TTC549 (cell line): Measurements from ENCODE around the gene GRB10.
"Not testable (repeated sequence)": the region's sequence is repeated elsewhere in the genome, so short reads cannot be mapped to it uniquely, and the experiment has no call there.

Source experiments
- FAIRE-seq: peaks from 2 replicates; lab custom pipeline; 2012; peaks lifted over from hg19 to GRCh38; lab: Jason Lieb, UNC

Gene GRB10

DNA sequence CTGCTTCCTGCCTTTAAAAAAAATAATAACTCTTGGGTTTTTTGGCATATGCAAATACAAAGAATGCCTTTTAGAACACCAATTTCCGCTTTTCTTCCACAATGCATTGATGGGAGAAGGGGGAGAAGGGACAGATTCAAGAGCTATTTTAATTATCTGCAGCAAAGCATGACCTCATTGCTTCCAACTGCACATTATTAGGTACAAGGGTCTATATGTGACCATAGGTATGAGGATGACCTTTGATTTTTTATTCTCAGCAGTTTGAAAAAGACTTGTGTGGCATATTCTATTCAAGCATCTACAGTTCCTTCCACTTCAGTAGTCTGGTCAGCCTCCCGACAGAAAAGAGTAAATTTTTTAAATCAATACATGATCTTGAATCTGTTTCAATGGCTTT, 39.7 kb downstream of the GRB10 start:
- no peak for FAIRE-seq

DNA sequence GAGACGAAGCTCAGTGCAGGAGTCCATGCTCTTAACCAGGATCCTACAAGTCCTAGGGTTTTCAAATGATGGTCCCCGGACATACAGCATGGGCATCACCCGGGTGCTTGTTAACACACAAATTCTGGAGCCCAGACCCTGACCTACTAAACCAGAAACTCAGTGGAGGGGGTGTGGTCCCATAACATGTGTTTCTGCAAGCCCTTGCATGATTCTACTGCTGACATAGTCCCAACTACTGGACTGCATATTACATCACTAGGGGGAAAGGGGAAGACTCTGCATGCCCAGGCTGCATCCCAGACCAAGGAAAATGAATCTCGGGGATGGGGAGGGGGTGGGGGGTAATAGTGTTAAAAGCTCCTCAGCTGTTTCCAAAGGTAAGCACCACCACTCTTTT, 40.3 kb downstream of the GRB10 start:
- FAIRE-seq, result no peak

DNA sequence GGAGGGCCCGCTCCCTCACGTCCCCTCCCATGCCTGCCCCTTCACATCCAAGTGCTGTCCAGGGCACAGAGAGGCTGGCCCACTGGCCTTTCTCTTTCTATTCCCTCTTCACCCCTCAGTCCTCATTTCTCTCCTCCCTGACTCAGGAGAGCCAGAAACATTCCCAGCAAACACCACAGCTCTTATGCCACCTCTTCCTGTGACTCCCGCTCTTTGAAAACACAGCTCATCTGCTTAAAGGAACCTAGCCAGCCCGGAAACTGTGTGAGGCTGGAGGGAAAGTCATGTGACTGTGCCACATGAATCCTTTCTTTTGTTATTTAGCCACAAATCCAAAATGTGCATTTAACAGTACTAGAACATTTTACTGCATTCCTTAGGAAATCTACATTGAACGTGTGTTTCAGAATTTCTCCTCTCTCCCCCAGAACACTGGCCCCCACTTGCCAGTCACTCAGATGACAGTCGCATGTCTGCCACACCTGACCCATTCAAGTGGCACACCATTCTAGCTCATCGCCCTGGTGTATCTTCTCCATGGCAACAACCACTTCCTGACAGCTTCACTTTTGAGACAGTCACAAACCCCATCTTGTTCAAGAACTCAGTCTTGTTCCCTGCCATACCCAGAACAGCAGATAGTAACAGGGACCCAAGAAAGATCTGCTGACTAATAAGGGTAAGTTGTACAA, 42.8 kb downstream of the GRB10 start:
- FAIRE-seq, result no peak

GRCh38 chr7:50738932-50739331, 43.8 kb downstream of the GRB10 start:
- FAIRE-seq, result no peak

- not testable (repeated sequence) for FAIRE-seq
Observed at GRCh38 chr7:50735836-50736235, 46.9 kb downstream of the GRB10 start.

DNA sequence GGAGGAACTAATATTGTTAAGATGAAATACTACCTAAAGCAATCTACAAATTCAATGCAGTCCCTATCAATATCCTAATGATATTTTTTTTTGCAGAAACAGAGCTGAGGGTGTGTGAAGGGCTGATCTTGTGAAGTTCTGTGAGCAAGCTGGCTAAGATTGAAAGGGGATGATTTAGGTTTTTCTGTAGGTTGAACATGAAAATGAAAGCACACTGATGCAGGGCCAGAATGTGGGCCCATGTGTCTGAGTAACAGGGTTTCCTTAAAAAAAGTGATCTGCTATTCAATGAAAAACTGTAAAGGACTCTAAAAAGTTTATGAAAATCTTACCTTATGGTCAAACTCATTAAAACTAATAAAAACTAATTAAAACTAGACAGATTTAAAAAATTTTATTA, 47.4 kb downstream of the GRB10 start:
- no peak for FAIRE-seq

GRCh38 chr7:50734246-50734645, 48.5 kb downstream of the GRB10 start:
- FAIRE-seq, result no peak

DNA sequence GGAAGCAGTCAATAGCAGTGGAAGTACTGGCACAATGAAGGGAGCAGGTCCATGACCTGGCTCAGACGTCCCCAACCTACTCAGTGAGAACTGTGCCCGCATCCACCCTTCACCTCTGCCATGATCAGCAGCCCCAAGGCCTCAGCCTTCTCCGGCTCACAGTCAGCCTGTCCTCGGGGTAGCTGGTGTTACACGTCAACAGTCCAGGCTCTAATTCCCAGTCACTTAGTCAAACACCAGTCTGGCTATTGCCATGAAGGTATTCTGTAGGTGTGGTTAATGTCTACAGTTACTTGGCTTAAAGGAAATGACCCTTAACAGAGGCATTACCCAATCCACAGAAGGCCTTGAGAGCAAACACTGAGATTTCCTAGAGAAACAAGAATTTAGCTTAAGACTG, 49.1 kb downstream of the GRB10 start:
- no peak for FAIRE-seq

- no peak for FAIRE-seq
Observed at GRCh38 chr7:50731703-50732582, 50.8 kb downstream of the GRB10 start.

DNA sequence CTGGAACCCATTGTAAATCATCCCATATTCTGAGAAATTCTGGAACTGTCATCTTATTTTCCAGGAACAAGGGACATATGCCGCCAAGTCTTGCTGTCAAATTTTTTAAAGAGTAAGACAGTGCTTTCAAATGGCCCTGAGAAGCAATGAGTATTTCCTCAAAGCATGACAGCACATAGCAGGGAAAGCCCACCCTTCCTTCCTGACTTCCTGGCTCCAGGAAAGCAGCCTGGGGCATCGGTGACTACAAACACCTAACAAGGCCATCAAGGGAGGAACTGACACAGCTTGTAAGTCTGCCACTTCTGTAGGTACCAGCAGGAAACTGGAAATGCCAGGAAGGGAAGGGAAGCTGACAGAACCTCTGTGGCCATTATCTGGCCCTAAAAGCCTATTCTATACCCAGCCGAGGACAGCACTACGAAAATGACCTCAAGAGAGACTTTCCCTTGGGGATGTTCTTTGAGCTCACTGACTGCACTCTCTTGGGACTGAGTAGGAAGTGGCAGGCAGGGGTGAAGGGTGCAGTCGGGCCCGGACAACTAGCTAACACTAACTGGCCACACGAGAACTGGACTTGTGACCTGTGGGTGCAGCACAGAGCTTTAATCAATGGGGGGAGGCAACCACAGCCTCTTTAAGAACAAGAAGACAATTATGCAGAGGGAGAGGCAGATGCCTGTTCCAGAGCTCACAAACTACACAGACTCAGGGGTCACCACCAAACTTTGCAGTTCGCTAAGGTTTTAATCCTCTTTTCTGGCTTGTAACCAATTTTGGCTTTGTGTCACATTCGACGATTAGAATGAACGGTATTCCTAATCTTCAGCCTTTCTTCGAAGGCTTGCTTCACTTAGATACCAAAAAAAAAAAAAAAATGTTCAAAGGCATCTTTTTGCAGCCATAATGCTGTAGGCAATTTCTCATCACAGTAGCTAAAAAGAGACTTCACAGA, 52.0 kb downstream of the GRB10 start:
- no peak for FAIRE-seq

DNA sequence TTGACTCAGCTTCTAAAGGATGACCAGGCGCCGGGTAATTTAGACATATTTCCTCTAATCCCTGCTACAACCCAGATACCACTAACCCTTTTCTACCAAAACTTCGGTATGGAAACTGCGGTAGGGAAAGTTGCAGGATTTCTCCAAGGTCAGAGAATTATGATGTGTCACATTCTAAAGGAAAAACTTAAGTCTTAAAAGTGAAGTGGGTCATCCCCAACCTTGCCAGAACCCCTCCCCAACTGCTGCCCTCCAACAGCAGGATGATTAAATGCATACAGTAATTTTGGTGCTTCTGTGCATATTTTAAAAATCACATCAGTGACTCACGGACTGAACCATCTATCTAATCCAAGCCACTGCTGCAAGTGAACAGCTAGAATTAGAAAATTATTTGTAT, 52.7 kb downstream of the GRB10 start:
- no peak for FAIRE-seq

DNA sequence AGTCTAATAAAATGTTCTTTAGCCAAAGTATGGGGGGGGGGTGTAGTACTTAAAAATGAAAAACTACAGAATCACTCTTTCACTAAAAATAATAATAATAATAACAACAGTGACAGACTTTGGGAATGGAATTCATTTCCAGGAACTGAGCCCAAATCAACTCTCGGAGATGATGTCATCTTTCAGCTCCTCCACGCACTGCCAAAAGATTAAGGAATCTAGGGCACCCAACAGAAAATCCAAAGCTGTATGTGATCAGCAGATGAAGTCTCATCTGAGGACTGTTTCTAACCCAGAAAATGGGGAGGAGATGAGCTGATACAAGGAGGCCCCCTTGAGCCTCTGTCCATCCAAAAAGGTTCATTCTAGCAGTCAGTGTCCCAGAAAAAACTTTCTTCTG, 54.5 kb downstream of the GRB10 start:
- FAIRE-seq, result no peak

- FAIRE-seq, result no peak
Observed at GRCh38 chr7:50727711-50728110, 55.0 kb downstream of the GRB10 start.

DNA sequence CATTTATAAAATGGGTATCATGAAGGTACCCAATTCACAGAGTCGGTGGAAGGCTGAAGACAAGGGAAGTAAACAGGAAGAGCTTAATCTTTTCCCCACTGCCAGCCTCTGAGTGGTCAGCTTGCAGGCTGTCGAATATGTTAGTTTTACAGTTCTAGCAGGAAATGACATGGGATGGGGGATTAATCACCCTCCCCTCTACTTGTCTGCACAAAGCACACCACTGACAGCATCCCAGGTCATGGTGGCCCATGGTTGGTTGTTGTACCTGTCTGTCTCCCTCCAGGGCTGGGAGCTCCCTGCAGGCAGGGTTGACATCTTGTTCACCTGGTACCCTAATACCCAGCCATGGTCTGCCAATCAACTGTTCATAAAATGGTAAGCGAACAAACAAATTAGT, 55.6 kb downstream of the GRB10 start:
- no peak for FAIRE-seq

DNA sequence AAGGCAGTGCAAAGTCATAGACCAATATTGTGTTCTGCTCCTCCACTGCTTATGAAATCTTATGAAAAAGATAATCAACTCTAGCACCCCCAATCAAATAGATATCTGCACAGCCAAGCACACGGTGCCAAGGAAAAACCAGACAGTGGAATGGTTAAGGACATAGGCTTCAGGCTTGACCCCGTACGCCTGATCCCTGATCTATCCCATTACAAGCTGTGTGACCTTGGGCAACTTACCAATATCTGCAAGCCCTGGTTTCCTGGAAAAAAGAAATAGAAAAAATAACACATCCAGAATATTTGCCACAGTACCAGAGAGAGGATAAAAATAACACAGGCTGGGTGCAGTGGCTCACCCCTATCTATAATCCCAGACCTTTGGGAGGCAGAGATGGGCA, 56.9 kb downstream of the GRB10 start:
- FAIRE-seq, result no peak

DNA sequence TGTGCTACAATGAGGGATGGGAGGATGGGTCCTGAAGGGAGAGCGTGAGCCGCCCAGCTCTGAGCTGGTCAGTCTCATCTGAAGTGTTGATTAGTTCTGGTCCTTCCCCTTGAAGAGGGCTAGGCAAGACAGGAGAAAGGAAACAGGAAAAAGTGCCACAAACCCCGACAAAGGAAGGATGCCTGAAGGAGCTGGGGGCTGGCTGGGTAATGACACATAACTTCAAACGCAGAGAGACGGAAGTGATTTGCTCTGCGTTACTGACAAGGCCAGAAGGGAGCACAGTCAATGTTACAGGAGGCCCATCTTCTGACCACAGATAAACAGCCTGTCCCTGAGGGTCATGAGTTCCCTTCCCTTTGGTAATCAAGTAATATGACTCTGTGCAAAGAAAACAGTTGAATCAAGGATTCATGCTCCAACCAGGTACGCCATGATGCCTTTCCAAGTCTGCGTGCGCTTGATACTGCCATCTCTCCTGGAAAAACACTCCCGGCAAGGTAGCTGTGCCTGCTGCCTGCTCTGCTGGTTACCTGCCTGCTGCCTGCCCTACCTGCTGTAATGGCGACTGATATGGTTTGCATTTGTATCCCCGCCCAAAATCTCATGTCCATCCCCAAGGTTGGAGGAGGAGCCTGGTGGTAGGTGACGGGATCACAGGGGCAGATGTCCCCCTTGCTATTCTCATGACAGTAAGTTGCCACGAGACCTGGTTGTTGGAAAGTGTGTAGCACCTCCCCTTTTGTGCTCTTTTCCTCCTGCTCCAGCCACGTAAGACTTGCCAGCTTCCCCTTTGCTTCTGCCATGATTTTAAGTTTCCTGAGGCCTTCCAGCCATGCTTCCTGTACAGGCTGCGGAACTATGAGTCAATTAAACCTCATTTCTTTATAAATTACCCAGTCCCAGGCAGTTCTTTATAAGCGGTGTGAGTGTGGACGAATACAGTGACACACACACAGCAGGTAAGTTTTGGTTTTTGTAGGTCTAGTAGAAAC, 57.9 kb downstream of the GRB10 start:
- no peak for FAIRE-seq

DNA sequence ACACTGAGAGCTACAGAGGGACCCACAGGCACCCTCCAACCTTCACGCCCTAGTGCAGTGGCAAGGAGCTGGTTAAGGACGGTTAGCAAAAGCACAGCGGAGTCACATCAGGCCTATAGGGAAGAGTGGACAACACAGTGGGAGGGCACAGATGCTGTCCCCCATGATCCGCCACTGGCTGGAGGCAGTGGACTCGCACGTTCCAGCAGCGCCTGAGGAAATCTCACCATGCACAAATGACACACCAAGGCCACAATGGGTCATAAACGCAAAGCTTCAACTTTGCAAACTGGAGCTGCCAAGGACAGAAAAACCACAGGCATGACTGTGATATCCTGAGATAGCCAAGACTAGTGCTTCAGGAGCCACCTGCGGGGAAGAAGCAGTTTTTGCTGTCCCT, 58.8 kb downstream of the GRB10 start:
- FAIRE-seq, result no peak

GRCh38 chr7:50723173-50723572, 59.5 kb downstream of the GRB10 start:
- no peak for FAIRE-seq

GRCh38 chr7:50721661-50722259, 60.9 kb downstream of the GRB10 start:
- FAIRE-seq, result no peak

GRCh38 chr7:50721160-50721559, 61.5 kb downstream of the GRB10 start:
- no peak for FAIRE-seq

DNA sequence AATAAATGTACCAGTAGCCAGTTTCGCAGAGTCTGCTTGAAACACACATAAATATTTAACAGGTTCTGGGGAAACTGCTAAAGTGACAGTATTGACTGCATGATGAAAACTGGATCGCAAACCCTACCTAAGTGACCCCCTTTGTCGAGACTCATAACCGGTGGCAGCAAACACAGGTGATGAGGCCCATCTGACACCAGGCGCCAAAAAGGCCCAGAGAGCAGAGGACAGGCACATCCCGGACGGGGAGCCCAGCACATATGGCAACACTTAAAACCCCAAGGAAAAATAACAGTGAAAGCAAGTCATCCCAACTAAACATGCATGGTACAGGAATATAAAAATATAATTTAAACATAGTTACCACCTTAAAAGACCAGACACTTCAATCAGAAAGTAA, 62.4 kb downstream of the GRB10 start:
- no peak for FAIRE-seq
